NCI-H1417 (cell line): ENCODE results near the gene HOMER2.

Experiments used
- DNase-seq, 3 experiments: peaks; one replicate each; lab custom pipeline; 2025; lab: John Stamatoyannopoulos, UW

Gene HOMER2

DNA sequence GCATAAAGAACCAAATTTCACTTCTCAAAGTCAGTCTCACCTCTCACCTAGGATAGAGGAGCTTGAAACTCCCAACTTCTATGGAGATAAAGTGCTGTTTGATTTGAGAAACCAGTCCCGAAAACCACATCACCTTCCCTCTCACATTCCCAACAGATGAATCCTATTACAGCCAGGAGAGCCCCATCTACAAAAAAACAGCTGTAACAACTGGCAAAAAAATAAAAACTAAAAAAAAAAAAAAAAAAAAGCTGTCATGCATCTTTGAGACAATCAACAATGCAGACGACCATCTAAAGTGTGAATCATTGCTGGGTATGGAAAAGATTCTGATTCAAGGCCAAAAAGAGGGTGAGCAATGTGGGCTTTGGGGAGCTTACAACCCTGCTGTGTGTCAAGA is 23.8 kb downstream of the HOMER2 start:
- no peak for DNase-seq

GRCh38 chr15:82923744-82924143 is 28.8 kb downstream of the HOMER2 start:
- DNase-seq: no peak

DNA sequence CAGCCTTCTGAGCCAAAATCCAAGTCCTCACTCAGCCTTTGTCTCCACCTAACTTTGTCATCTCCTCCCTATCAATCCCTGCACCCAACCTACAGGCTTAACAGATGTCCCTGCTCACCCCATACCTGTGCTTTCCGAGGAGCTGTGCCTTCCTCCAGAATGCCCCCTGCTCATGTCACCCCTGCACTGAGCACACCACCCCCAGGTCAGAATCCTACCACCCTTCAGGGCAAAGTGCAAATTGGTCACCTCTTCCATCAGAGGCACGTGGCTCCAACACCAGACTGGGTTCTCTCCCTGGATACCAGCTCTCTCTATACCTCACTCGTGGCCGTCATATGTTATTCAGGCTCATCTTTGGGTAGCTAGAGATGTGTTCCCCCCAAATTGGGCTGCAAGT is 29.8 kb downstream of the HOMER2 start:
- no peak for DNase-seq

GRCh38 chr15:82921939-82922338 is 30.6 kb downstream of the HOMER2 start:
- DNase-seq: no peak

GRCh38 chr15:82921242-82921641 is 31.3 kb downstream of the HOMER2 start:
- DNase-seq: no peak

- peak in 2 of 3 experiments; percentile 70 to 91 for DNase-seq
These were observed 33.2 kb downstream of the HOMER2 start for GRCh38 chr15:82919231-82919886.

- no peak for DNase-seq
These were observed 33.8 kb downstream of the HOMER2 start for GRCh38 chr15:82918607-82919230.

DNA sequence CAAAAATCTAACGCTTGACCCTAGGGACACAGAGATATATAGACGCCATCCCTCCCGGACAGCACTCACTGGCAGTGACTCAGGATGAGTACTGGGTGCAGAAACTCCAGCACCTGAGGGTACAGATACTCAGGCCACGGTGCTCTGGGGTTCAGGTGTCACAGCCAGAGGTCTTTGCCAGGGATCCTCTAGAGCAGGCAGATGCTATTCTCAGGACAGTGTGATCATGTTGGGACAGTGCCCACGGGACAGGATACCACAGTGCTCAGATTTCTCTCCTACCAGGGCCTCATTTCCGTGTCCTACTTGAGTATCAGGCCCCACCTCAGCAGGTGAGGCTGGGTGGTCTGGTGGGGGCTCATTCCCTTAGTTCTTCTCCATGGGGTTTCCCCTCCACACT is 34.4 kb downstream of the HOMER2 start:
- DNase-seq: no peak

DNA sequence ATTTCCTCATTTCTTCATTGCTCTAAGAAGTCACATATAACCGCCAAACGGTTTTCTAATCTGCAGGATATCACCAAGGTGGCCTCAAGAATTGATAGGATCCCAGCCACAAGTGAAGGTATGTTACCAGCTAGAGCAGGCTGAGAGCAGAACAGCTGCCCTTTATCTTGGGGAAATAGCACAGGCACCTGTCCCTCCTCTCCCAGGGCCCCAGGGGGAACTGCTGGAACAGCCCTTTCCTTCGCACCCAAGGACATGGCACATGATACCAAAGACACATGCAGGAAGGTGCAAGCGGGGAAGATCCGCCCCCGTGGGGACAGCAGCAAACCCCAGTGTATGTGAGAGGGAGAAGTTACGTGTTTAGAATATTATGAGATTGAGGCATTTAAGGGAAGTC is 35.3 kb downstream of the HOMER2 start:
- no peak for DNase-seq

DNA sequence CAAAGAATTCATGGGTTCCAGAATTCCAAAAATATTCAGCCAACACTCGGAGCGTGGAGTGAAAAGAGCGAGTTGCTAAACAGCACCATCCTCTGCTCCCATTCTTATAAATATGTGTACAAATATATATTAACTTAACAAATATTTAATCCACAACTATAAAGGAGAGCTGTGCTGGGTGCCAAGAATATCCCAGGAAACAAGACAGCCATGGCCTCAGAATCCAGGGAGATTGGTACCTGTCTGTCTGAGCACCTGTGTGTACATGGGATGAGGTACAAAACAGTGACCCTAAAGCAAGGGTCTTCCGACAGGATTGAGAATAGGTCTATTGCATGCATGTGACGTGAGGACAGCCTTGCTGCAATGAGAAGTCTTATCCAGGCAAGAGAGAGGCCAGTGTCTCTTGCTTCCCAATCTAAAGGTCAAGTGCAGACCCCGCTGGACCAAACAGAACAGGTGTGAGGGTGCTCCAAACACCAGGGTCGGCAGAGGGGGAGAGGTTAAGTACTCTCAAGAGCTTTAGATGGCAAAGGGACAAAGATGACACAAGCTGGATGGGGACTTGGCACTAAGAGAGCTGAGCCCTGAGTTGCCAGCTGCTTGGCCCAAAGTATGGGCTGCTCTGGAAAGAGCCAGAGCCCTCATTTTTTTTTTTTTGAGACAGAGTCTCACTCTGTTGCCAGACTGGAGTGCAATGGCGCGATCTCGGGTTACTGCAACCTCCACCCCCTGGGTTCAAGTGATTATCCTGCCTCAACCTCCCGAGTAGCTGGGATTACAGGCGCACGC is 36.2 kb downstream of the HOMER2 start:
- DNase-seq: no peak

DNA sequence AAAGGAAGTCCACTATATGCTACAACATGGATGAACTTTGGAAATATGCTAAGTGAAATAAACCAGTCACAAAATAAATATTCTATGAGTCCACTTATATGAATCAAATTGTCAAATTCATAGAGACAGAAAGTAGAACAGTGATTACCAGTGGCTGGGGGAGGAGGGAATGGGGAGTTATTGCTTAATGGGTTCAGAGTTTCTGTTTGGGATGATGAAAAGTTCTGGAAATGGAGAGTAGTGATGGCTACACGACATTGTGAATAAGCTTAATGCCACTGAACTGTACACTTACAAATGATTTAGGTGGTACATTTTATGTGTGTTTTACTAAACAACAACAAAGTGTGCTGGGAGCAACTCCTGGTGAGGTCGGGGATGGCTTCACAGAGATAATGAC is 38.1 kb downstream of the HOMER2 start:
- DNase-seq: no peak

- DNase-seq: no peak
These were observed 41.1 kb downstream of the HOMER2 start for GRCh38 chr15:82911458-82911857.

- DNase-seq: no peak
These were observed 41.8 kb downstream of the HOMER2 start for GRCh38 chr15:82910721-82911120.

DNA sequence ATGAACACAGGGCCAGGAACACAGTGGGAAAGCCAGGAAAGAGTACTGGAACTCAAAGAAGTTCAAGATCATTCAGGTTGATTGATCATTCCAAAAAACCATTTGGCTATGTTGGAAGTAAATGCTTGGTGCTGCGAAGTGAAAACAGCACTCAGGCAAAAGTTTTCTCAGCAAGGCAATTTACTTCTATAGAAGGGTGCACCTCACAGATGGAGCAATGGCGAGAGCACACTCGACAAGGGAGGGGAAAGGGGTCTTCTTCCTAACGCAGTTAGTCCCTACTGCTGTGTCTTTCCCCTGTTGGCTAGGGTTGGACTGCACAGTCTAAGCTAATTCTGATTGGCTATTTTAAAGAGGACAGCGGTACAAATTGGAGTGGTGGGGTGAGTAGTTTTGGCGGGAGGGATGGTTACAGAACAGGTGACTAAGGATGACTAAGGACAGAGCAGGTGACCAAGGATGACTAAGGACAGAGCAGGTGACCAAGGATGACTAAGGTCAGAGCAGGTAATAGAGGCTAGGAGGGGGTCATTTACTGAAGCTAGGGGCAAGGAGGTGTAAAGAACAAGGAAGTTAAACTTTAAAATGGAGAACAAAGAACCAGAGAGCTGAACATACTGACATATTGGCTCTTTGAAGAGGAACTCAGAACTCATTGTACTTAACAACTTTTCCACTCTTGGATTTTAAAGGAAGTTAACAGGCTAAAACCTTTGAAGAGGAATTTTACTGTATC is 43.3 kb downstream of the HOMER2 start:
- no peak for DNase-seq

GRCh38 chr15:82907350-82907749 is 45.2 kb downstream of the HOMER2 start:
- no peak for DNase-seq

DNA sequence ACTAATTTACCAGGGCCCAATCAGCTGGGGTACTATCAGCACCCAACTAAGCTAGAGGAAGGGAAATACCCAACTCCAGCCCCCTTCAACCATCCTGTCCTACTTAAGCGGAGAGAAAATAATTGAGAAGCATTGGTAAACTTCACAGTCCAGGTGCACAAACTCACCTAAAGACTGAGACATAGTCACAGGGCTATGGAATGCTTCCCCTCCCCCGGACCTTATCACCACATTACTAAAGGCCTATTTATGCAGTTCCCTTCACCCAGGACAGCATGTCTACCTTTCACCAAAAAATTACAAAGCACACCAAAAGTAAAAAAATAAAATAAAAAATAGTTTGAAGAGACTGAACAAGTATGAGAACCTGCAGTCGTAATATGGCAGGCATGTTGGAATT is 47.9 kb downstream of the HOMER2 start:
- DNase-seq: no peak

- DNase-seq: no peak
These were observed 49.0 kb downstream of the HOMER2 start for GRCh38 chr15:82903511-82903910.

GRCh38 chr15:82901114-82901805 is 51.3 kb downstream of the HOMER2 start:
- peak in 2 of 3 experiments; percentile 5 to 38 for DNase-seq

DNA sequence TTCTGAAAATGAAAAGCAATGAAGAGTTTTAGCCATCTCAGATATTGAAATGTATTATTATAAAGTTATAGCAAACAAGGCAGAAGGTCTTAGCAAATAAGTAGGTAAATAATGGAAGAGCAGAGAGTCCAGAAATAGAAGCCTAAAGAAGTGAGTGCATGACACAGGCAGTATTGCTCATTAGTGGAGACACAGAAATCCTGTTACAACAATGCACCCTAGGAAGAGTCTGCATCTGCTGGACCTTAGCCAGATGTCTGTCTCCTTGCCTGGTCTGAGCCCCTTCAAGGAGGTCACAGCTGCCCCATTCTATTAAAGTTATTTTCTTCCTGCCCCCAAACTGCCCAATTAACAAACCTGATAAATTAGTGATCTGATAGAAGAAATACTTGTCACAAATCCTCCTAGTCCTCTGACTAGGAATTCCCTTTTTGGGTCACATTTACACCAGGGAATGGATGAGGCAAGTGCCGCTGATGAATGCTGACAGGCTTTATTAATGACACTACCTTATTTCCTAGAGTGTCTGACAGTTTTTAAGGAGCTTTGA is 51.9 kb downstream of the HOMER2 start:
- DNase-seq: peak in 1 of 3 experiments; percentile 50

GRCh38 chr15:82898961-82899360 is 53.6 kb downstream of the HOMER2 start:
- DNase-seq: peak in 1 of 3 experiments; percentile 23

DNA sequence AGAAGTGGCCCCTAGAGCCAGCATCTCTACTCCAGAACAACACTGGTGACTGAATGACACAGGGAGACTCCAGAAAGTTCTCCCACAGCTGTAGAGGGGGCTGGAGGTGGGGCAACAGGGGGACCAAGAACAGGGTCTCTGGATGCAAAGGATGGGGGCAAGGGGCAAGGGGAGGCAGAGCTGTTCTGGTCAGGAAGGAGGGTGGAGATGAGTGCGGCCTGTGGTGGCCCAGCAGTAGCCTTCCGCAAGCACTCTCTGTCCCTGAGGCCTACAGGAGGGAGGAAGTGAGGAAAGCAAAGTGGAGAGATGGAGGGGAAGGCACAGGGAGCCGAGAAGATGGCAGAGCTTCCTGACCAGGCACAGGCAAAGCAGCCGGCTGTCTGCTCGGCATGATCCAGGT is 56.5 kb downstream of the HOMER2 start:
- no peak for DNase-seq
